GM18508 (cell line): ENCODE measurements around the gene FITM2.
A peak's percentile ranks its signal among the peaks of the same experiment; 100 is the strongest.
"Not testable (repeated sequence)": the region's sequence is repeated elsewhere in the genome, so short reads cannot be mapped to it uniquely, and the experiment has no call there.

Source experiments
- ATAC-seq: cut with Tn5 transposase; IDR thresholded peaks from one replicate; pipeline ENCODE4 v1.9.1; 2021; ENCODE audit warnings: moderate number of reproducible peaks; ENCODE audit not compliant: insufficient read depth, unreplicated experiment

The FITM2 gene

DNA sequence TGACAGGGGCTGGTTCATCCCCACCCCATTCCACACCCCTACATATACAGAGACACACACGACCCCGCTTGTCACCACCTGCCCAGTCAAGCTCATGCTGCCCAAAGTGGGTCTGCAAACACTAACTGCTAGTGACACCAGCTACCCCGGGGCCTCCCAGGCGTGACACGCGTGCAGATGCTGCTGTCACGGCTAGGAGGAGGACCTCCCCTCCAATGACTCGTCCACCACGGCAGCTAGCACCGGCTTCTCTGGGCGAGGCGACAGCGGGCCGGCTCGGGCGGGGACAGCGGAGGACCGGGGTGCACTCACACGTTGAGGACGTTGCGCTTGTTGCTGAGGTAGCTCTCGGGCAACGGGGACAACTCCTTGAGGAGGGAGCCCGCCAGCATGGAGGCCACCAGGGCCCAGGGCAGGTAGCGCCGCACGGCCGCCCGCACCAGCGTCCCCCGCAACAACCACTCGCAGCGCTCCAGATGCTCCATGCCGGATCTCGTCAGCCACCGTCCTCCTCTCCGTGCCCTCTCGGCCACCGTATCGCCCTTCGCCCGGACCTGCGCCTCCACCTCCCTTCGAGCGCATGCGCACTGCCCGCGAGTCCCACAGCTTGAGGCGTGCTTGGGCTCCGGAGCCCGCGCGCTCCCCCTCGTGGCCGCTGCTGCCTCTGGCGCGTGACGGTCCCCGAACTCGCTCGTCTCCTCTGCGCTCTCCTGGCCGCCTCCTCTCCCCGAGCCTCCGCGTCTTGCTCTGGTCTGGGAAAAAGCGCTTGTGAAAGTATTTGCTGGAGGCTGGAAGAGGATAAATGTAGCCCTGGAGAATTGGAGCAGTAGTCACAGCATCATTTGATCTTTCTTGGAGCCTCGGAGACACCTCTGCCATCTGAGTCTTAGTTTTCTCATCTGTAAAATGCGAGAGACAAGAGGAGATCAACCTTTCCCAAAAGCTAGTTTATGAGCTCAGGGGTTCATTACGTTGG is at the start of gene FITM2:
Gene FITM2, minus strand, starts transcription at position 539 of the 976 bp plus-strand sequence. Its CDS starts 54 bp downstream, at position 485.
- ATAC-seq = peak; percentile 66

GRCh38 chr20:44360221-44360620 is 49.2 kb upstream of the FITM2 start:
- no peak for ATAC-seq

DNA sequence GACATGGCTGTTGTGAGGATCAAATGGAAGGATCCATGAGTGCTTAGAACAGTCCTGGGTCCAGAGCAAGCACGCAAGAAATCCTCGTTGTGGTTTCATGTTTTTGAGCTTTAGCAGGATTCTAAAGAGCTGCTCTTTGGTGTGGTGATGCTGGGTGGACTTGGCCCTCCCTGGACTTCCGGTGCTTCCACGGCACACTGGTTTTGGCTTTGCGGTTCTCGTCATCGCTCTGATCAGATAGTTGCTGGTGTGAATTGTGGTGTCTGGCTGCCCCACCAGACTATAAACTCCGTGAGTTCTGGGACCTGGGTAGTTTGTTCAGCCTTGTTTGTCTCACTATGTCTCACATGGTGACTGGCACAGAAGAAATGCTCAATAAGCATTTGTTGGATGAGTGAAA is 47.8 kb upstream of the FITM2 start:
- ATAC-seq = no peak

GRCh38 chr20:44357555-44358125 is 46.6 kb upstream of the FITM2 start:
- ATAC-seq = no peak

- ATAC-seq = no peak
Measured at GRCh38 chr20:44357020-44357419, 46.0 kb upstream of the FITM2 start.

DNA sequence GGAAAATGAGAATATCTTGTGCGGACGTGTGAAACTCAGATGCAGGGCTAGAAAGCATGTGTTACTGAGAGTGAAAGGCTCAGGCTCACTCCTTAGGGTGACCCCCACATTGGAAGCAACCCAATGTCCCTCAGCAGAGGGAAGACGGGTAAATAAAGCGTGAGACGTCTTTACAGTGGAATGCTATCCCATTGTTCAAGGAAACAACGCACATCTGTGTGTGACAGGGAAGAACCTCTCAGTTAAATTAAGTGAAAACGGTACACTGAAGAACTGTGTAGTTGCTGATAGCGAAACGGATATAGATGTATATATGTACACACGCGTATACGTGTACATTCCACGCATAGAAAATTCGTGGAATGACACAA is 45.3 kb upstream of the FITM2 start:
- no peak for ATAC-seq

DNA sequence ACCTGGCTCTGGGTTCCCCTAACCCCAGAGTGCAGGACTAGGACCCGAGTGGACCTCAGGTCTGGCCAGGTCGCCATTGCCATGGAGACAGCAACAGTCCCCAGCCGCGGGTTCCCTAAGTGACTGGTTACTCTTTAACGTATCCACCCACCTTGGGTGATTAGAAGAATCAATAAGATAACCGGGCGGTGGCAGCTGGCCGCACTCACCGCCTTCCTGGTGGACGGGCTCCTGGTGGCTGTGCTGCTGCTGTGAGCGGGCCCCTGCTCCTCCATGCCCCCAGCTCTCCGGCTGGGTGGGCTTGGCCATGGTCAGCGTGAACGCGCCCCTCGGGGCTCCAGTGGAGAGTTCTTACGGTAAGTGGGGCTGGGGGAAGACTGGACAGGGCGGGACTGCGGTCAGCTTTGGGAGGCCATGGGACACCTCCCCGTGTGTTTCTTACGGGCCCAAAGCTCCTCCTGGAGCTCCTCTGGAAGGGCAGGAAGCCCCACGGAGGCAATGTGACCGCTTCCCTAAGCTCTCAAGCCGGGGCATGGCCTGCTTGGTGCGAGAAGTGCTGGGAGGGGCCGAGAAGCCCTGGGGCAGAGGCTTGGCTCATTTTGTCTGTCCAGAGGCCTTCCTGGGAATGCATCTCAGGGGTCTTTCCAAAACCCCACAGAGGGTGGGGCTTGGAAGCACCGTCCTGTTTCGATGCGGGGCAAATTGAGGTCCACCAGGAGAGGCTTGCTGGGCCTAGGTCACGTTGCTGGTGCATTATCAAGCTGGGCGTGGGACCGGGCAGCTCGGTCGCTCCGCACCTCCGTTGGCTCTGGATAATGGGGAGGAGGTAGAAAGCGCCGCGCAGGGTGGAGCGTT is 44.7 kb upstream of the FITM2 start, which contains the start of gene HNF4A:
Gene HNF4A, plus strand, starts transcription at position 202 of the 855 bp plus-strand sequence. Its CDS starts 106 bp downstream, at position 308.
- ATAC-seq = no peak

DNA sequence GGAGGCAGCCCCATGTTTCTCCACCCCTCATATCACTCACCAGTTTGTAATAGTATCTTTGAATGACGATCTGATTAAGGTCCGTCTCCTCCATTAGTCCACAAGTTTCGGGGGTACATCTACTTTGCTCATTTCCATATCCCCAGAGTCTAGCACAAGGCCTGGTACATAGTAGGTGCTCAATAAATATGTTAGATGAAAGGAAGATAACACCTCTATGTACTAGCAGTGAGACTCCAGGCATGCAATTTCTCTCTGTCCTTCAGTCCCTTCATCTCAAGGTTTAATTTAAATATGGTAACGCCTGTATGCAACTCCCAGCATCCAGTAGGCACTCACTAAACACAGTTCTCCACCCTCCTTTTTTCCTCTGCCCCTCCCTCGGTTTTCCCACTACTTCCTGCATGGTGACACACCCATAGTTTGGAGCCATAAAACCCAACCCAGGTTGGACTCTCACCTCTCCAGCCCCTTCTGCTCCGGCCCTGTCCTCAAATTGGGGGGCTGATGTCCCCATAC is 44.0 kb upstream of the FITM2 start:
- ATAC-seq = no peak

GRCh38 chr20:44350567-44350966 is 39.6 kb upstream of the FITM2 start:
- ATAC-seq = no peak

DNA sequence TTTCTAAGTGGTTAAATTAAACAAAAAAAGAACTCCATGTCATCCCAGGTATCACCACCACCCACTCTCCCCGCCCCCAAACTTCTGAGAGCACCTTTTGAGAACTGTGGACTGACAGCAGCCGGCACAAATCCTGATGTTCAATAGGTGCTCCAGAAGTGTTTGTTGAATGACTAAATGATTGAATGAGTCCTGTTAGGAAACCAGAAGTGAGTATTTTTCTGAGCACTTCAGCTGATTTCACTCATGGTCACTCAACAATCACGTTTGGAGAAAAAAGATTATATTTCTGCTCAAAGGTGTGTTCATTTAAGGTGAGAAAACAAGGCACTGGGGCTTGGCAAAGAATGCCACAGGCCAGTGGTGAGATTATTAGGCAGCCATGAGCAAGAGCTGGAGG is 38.3 kb upstream of the FITM2 start:
- ATAC-seq = no peak

- ATAC-seq = no peak
Measured at GRCh38 chr20:44348168-44348659, 37.2 kb upstream of the FITM2 start.

- not testable (repeated sequence) for ATAC-seq
Measured at GRCh38 chr20:44345941-44346340, 34.9 kb upstream of the FITM2 start.

- ATAC-seq = no peak
Measured at GRCh38 chr20:44345147-44345546, 34.1 kb upstream of the FITM2 start.

GRCh38 chr20:44344723-44345122 is 33.7 kb upstream of the FITM2 start:
- no peak for ATAC-seq

GRCh38 chr20:44343162-44343675 is 32.2 kb upstream of the FITM2 start:
- no peak for ATAC-seq

DNA sequence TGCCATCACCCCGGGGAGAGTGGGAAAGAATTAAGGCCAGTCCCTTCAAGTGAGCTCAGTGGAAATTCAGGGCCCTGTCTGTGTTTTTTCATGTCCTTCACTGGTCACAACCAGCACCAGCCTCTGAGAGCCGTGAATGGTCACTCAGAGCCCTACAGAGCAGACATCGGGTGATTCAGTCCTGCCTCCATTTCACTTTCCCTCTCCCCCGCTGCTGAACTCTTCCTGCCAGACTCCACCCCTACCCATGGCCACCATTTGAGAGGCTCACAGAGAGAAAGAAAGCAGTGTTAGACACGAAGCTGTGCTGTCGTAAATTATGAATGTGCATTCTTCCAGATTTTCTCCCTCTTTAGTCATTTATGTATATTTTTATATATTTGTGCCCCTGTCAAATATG is 31.2 kb upstream of the FITM2 start:
- ATAC-seq = no peak

- no peak for ATAC-seq
Measured at GRCh38 chr20:44336725-44337380, 25.9 kb upstream of the FITM2 start, which contains the start of gene R3HDML. TSS of gene R3HDML (plus strand) at chr20:44337043. CDS start at chr20:44337158, 115 bp downstream.

- ATAC-seq = no peak
Measured at GRCh38 chr20:44336086-44336485, 25.1 kb upstream of the FITM2 start.

DNA sequence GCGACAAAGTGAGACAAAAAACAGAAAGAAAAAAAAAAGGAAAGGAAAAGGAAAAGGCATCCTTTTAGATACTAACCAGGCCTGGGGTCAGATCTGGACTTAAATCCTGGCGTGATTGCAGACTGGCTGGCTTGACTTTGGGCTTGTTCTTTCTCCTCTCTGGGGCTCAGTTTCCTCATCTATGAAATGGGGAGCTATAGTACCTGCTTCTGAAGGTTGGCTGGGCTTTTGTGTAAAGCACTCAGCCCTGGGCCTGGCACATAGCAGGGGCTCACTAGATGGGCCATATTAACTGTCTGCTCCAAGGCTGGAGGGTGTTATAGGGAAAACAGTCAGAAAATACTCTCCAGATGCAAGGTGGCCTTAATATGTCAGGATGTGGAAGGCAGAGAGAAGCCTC is 24.7 kb upstream of the FITM2 start:
- no peak for ATAC-seq
